K562 (cell line): ENCODE data around the gene NFE2. TPM values are rescaled to one million over a fixed set of nuclear protein-coding genes. Genes with fewer than 3 reads are reported as not detected.

ENCODE experiments used
- CC2D1A ChIP-seq: fragments of 450-650 bp; IDR thresholded peaks from 2 replicates; pipeline ENCODE4 v1.6.1; 2017; ENCODE audit warnings: mild to moderate bottlenecking
- CSDE1 ChIP-seq, 2 experiments: fragments of 450-650 bp; IDR thresholded peaks; 2 replicates each; pipeline ENCODE4 v1.6.1; 2016; ENCODE audit warnings: mild to moderate bottlenecking in 1 of 2
- ETV1 ChIP-seq: fragments of 450-650 bp; conservative IDR thresholded peaks from 2 replicates; pipeline ENCODE4 v1.6.1; 2016; ENCODE audit warnings: missing genetic modification characterization, control low read depth, low read depth, missing compliant biosample characterization
- KDM1A ChIP-seq, 2 experiments: fragments of 450-650 bp; IDR thresholded peaks; 2 replicates each; pipeline ENCODE4 v1.6.1; 2016; ENCODE audit warnings: mild to moderate bottlenecking in 2 of 2
- KLF6 ChIP-seq: fragments of 250-450 bp; sonication (Bioruptor Pico); IDR thresholded peaks from 2 replicates; pipeline ENCODE4 v1.4.0; 2020; ENCODE audit warnings: mild to moderate bottlenecking, moderate library complexity, borderline replicate concordance
- OTX1 ChIP-seq: fragments of 450-650 bp; formaldehyde crosslinking; IDR thresholded peaks from 2 replicates; pipeline ENCODE4 v1.4.0; 2022; ENCODE audit warnings: mild to moderate bottlenecking
- SMAD1 ChIP-seq: fragments of 150-350 bp; IDR thresholded peaks from 2 replicates; pipeline ENCODE4 v1.6.1; 2014; ENCODE audit warnings: low read length, low read depth; ENCODE audit not compliant: partially characterized antibody
- TARDBP ChIP-seq: fragments of 450-650 bp; IDR thresholded peaks from 2 replicates; pipeline ENCODE4 v1.6.1; 2016
- TSC22D4 ChIP-seq: fragments of 450-650 bp; IDR thresholded peaks from 2 replicates; pipeline ENCODE4 v1.6.1; 2016; ENCODE audit warnings: missing genetic modification characterization, missing biosample characterization, control low read depth
- ZBTB5 ChIP-seq: fragments of 450-650 bp; IDR thresholded peaks from 2 replicates; pipeline ENCODE4 v1.6.1; 2017; ENCODE audit warnings: antibody characterized with exemption
- ZKSCAN3 ChIP-seq: fragments of 250-450 bp; sonication (Bioruptor Pico); IDR thresholded peaks from 2 replicates; pipeline ENCODE4 v1.4.0; 2020
- ZNF174 ChIP-seq: fragments of 250-450 bp; sonication (Bioruptor Pico); IDR thresholded peaks from 2 replicates; pipeline ENCODE4 v1.4.0; 2020; ENCODE audit warnings: mild to moderate bottlenecking
- ZNF197 ChIP-seq: fragments of 200-800 bp; sonication (Bioruptor generic); IDR thresholded peaks from 2 replicates; pipeline ENCODE4 v1.6.1; 2016; ENCODE audit warnings: low read depth, missing genetic modification characterization, missing compliant biosample characterization
- ZNF277 ChIP-seq: fragments of 250-450 bp; sonication (Bioruptor Pico); IDR thresholded peaks from 2 replicates; pipeline ENCODE4 v1.8.0; 2022; ENCODE audit warnings: inconsistent platforms, mild to moderate bottlenecking, moderate library complexity, borderline replicate concordance
- ZNF280B ChIP-seq: fragments of 250-450 bp; sonication (Bioruptor Pico); IDR thresholded peaks from 2 replicates; pipeline ENCODE4 v1.5.1; 2021; ENCODE audit warnings: mild to moderate bottlenecking
- ZNF511 ChIP-seq: sonication (generic); formaldehyde crosslinking; IDR thresholded peaks from 2 replicates; pipeline ENCODE4 v1.8.0; 2022; ENCODE audit warnings: mild to moderate bottlenecking, missing genetic modification reagents
- ZNF518B ChIP-seq: fragments of 250-450 bp; sonication (Bioruptor Pico); IDR thresholded peaks from 2 replicates; pipeline ENCODE4 v1.5.0; 2021; ENCODE audit warnings: mild to moderate bottlenecking, moderate library complexity
- ZNF586 ChIP-seq: fragments of 450-650 bp; formaldehyde crosslinking; conservative IDR thresholded peaks from 2 replicates; pipeline ENCODE4 v1.4.0; 2020; ENCODE audit warnings: mild to moderate bottlenecking, moderate library complexity
- polyA plus RNA-seq, 8 experiments: library from polyadenylated mRNA; depleted of rRNA in 4 of 8; stranded (reverse) in 5 of 8; unstranded in 3 of 8; fragments of >200 nt; fragmentation: Nextera tagmentation in 2 of 8; fragmentation: Illumina TruSeq in 1 of 8; extraction: Ambion mirVana in 2 of 8; extraction: Trizol in 1 of 8; gene quantifications; 2 replicates each; pipeline versions ENCODE4 v1.2.1 to v1.2.3, GENCODE V29; 2011 to 2014; ENCODE audit warnings: inconsistent platforms in 1 of 8, missing spikeins in 1 of 8
- total RNA-seq, 7 experiments: library from RNA; depleted of rRNA in 6 of 7; stranded (reverse); fragments of >200 nt in 6 of 7; fragmentation: Illumina TruSeq in 2 of 7; extraction: Trizol in 2 of 7; gene quantifications; 2 replicates each; pipeline versions ENCODE4 v1.2.1 to v1.2.3, GENCODE V29; 2011 to 2021; ENCODE audit warnings: low replicate concordance in 1 of 7

NFE2 gene
- total and polyA plus RNA-seq, 9 of the 15 experiments (the other 6 are each of a cell fraction or from before 2014, with no cell fraction given) = 12.3 to 282 (median 208) TPM

- no peak for TF ChIP-seq ZNF518B (CRISPR knock-in tag)
- TF ChIP-seq ZNF280B = no peak
- TF ChIP-seq ZNF174 = peak; percentile 71; the same call in 1 of the 2 replicates
- no peak for TF ChIP-seq TSC22D4 (tag)
- TF ChIP-seq ZKSCAN3 (CRISPR knock-in tag) = no peak
- 0 out of 2 replicates have a peak, but pooled peaks have one; percentile 48 for TF ChIP-seq KLF6 (CRISPR knock-in tag)
- peak; percentile 93 for TF ChIP-seq ZNF511 (CRISPR knock-in tag)
- no peak for TF ChIP-seq KDM1A (IDR thresholded peaks at IDR 0.05)
- peak; percentile 93 for TF ChIP-seq OTX1 (CRISPR knock-in tag)
- peak; percentile 24; the same call in 1 of the 2 replicates for TF ChIP-seq ETV1 (tag)
- TF ChIP-seq ZNF277 (CRISPR knock-in tag) = no peak
- no peak for TF ChIP-seq ZNF586
- no peak for TF ChIP-seq ZBTB5
- no peak for TF ChIP-seq ZNF197 (CRISPR knock-in tag)
- peak in 1 of 2 experiments; percentile 80; a peak in 2 of 4 replicates for TF ChIP-seq CSDE1 (IDR thresholded peaks at IDR 0.05)
- TF ChIP-seq SMAD1 = peak; percentile 85
- peak; percentile 56 for TF ChIP-seq CC2D1A
- no peak for TF ChIP-seq TARDBP
These were observed 24.0 kb upstream of the NFE2 start, which contains the start of gene COPZ1 (continued) for GRCh38 chr12:54324617-54325441.
